Trophoblast cell (in vitro differentiated cells and primary cell): ENCODE measurements around the gene RPL38.
"Not testable (repeated sequence)": the region's sequence is repeated elsewhere in the genome, so short reads cannot be mapped to it uniquely, and the experiment has no call there.

ENCODE experiments used
- DNase-seq, 2 donors: peaks; one replicate each; pipeline ENCODE4 v3.0.0-alpha.2; 2016
- H2AFZ ChIP-seq: 2 replicates; pipeline ENCODE4 v1.6.1; 2013; ENCODE audit warnings: low read length, moderate library complexity, mild to moderate bottlenecking; ENCODE audit not compliant: insufficient read depth, poor library complexity
- H2AK5ac ChIP-seq: 2 replicates; pipeline ENCODE4 v1.6.1; 2013; ENCODE audit warnings: mild to moderate bottlenecking, low read length
- H2BK120ac ChIP-seq: 2 replicates; pipeline ENCODE4 v1.6.1; 2013; ENCODE audit warnings: low read length, mild to moderate bottlenecking, moderate library complexity; ENCODE audit not compliant: insufficient read depth, poor library complexity
- H2BK12ac ChIP-seq: 2 replicates; pipeline ENCODE4 v1.6.1; 2013; ENCODE audit warnings: mild to moderate bottlenecking, low read length, moderate library complexity
- H2BK5ac ChIP-seq: 2 replicates; pipeline ENCODE4 v1.6.1; 2013; ENCODE audit warnings: low read length, low read depth, moderate library complexity, mild to moderate bottlenecking; ENCODE audit not compliant: poor library complexity
- H3K14ac ChIP-seq: 2 replicates; pipeline ENCODE4 v1.6.1; 2013; ENCODE audit warnings: mild to moderate bottlenecking, low read length
- H3K18ac ChIP-seq: 2 replicates; pipeline ENCODE4 v1.6.1; 2013; ENCODE audit warnings: mild to moderate bottlenecking, low read length
- H3K23ac ChIP-seq: 2 replicates; pipeline ENCODE4 v1.6.1; 2013; ENCODE audit warnings: low read length
- H3K27ac ChIP-seq: 2 replicates; pipeline ENCODE4 v1.5.1; 2013; ENCODE audit warnings: low read depth, mild to moderate bottlenecking, inconsistent platforms, low read length, moderate library complexity
- H3K27me3 ChIP-seq: 2 replicates; pipeline ENCODE4 v1.6.1; 2013; ENCODE audit warnings: inconsistent platforms, mild to moderate bottlenecking, low read length, moderate library complexity; ENCODE audit not compliant: insufficient read depth
- H3K36me3 ChIP-seq, 2 experiments: 1 replicate in 1 of 2; 2 replicates in 1 of 2; pipeline ENCODE4 v1.6.1; 2013; ENCODE audit warnings: low read length in 2 of 2, mild to moderate bottlenecking in 2 of 2, moderate library complexity in 1 of 2; ENCODE audit not compliant: insufficient read depth in 2 of 2, control insufficient read depth in 1 of 2
- H3K4ac ChIP-seq: 2 replicates; pipeline ENCODE4 v1.6.1; 2013; ENCODE audit warnings: low read depth, mild to moderate bottlenecking, low read length, moderate library complexity
- H3K4me1 ChIP-seq, 2 experiments: 1 replicate in 1 of 2; 2 replicates in 1 of 2; pipeline ENCODE4 v1.6.1; 2013; ENCODE audit warnings: low read length in 2 of 2, mild to moderate bottlenecking in 2 of 2, moderate library complexity in 1 of 2; ENCODE audit not compliant: insufficient read depth in 2 of 2, control insufficient read depth in 1 of 2
- H3K4me2 ChIP-seq: 2 replicates; pipeline ENCODE4 v1.6.1; 2013; ENCODE audit warnings: inconsistent platforms, mild to moderate bottlenecking, low read length, moderate library complexity
- H3K4me3 ChIP-seq: 2 replicates; pipeline ENCODE4 v1.5.1; 2013; ENCODE audit warnings: mild to moderate bottlenecking, low read depth, low read length, inconsistent platforms
- H3K79me1 ChIP-seq: one replicate; pipeline ENCODE4 v1.6.1; 2013; ENCODE audit warnings: low read length
- H3K79me2 ChIP-seq: 2 replicates; pipeline ENCODE4 v1.6.1; 2013; ENCODE audit warnings: low read length, mild to moderate bottlenecking; ENCODE audit not compliant: control insufficient read depth, insufficient read depth, poor library complexity
- H3K9ac ChIP-seq: 2 replicates; pipeline ENCODE4 v1.6.1; 2013; ENCODE audit warnings: mild to moderate bottlenecking, low read length
- H3K9me3 ChIP-seq: 2 replicates; pipeline ENCODE4 v1.6.1; 2013; ENCODE audit warnings: low read depth, mild to moderate bottlenecking, control low read depth, inconsistent platforms, low read length; ENCODE audit not compliant: insufficient read depth
- H4K12ac ChIP-seq: 2 replicates; pipeline ENCODE4 v1.6.1; 2013; ENCODE audit warnings: low read depth, mild to moderate bottlenecking, low read length, moderate library complexity
- H4K8ac ChIP-seq: 2 replicates; pipeline ENCODE4 v1.6.1; 2013; ENCODE audit warnings: low read depth, mild to moderate bottlenecking, low read length, moderate library complexity
- H4K91ac ChIP-seq: one replicate; pipeline ENCODE4 v1.6.1; 2013; ENCODE audit warnings: low read depth, mild to moderate bottlenecking, low read length, moderate library complexity
- WGBS: extraction: QIAGEN DNeasy Blood & Tissue Kit; methylation state at CpG from one replicate; pipeline ENCODE4 v1.1.7; 2013; ENCODE audit warnings: missing lambda C conversion rate; ENCODE audit not compliant: insufficient read length, insufficient coverage; ENCODE audit errors: extremely low coverage; 5-methylcytosine and 5-hydroxymethylcytosine counted together

The RPL38 gene

DNA sequence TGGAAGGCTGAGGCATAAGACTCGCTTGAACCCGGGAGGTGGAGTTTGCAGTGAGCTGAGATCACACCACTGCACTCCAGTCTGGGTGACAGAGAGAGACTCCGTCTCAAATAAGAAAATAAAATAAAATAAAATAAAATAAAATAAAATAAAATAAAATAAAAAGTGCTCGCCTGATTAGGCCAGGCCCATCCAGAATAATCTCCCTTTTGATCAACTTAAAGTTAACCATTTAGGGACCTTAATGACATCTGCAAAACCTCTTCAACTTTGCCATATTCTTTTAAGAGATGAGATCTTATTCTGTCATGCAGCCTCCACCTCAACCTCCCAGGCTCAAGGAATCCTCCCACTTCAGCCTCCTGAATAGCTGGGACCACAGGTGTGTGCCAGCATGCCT, 14.8 kb upstream of the RPL38 start:
- H2AFZ ChIP-seq, H3K79me1 ChIP-seq, DNase-seq, H4K91ac ChIP-seq, H4K8ac ChIP-seq, H3K4me3 ChIP-seq, H2BK120ac ChIP-seq, H3K4me1 ChIP-seq, H3K79me2 ChIP-seq, H3K9ac ChIP-seq, H3K4me2 ChIP-seq, H2BK12ac ChIP-seq, H4K12ac ChIP-seq, H2BK5ac ChIP-seq, H2AK5ac ChIP-seq, H3K23ac ChIP-seq, H3K27me3 ChIP-seq, H3K36me3 ChIP-seq, H3K9me3 ChIP-seq, H3K27ac ChIP-seq, H3K14ac ChIP-seq, H3K18ac ChIP-seq, H3K4ac ChIP-seq: not testable (repeated sequence)
- no CpG with 5 or more reads among the region's 4 CpGs for WGBS

- Histone ChIP-seq H3K4me1 (no peaks in the 10 kb centered on the region), H3K9ac (no peak overlapping the region), H2BK120ac (no peak overlapping the region), H3K4ac (no peak overlapping the region), H3K79me1 (no peaks in the 10 kb centered on the region), H3K14ac (no peak overlapping the region), H2BK12ac (no peak overlapping the region), H4K8ac (no peak overlapping the region), H2AK5ac (no peak overlapping the region), H2BK5ac (no peak overlapping the region), H3K79me2 (no peaks in the 10 kb centered on the region), H3K18ac (no peak overlapping the region), H3K27me3 (no peaks in the 10 kb centered on the region), H4K91ac (no peak overlapping the region), H3K27ac (no peak overlapping the region), H3K23ac (no peak overlapping the region), H3K36me3 (no peaks in the 10 kb centered on the region), H4K12ac (no peak overlapping the region), H3K4me2 (no peak overlapping the region), H3K4me3 (no peak overlapping the region), H2AFZ (no peak overlapping the region), H3K9me3 (peaks cover 5% of the 10 kb centered on the region)
- no CpG with 5 or more reads among the region's 2 CpGs for WGBS
- DNase-seq = peak in 1 of 2 donors; percentile 64
Observed at GRCh38 chr17:74190154-74190553, 13.3 kb upstream of the RPL38 start.

DNA sequence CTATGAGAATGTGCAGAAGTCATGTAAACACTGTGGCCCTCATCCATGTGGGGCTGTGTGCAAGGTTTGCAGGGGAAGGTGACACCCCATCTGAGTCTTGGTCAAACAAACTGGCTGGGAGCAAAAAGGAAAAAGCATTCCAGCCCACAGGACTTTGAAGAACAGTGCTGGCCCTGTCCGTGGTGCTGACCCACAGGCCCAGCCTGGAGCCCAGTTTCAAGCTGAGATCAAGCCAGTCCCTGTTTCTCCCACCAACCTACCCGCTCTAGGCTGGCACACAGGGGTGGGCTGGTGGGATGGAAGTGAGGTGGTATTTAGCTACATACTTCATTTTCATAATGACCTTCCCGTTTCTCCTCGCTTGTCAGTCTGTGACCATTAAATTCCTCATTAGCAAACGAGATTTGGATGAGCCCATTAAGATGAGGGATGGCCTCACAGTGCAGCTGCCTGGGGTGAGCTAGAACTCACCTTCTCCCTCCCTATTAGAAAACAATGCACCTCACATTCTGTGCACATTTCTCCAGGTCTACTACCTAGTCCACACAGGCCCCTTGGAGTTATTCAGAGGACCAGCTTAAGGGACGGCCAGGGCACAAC, 12.6 kb upstream of the RPL38 start:
- Histone ChIP-seq H2BK120ac (no peak overlapping the region), H3K4me2 (no peak overlapping the region), H3K9me3 (peaks cover 5% of the 10 kb centered on the region), H4K8ac (no peak overlapping the region), H3K9ac (no peak overlapping the region), H3K4me1 (no peaks in the 10 kb centered on the region), H2BK12ac (no peak overlapping the region), H3K79me1 (no peaks in the 10 kb centered on the region), H3K23ac (no peak overlapping the region), H3K27me3 (no peaks in the 10 kb centered on the region), H3K18ac (no peak overlapping the region), H3K4me3 (no peak overlapping the region), H3K14ac (no peak overlapping the region), H4K12ac (no peak overlapping the region), H3K4ac (no peak overlapping the region), H2BK5ac (no peak overlapping the region), H3K27ac (no peak overlapping the region), H4K91ac (no peak overlapping the region), H3K79me2 (no peaks in the 10 kb centered on the region), H3K36me3 (no peaks in the 10 kb centered on the region), H2AFZ (no peak overlapping the region), H2AK5ac (no peak overlapping the region)
- DNase-seq = peak in 1 of 2 donors; percentile 43
- WGBS = no CpG with 5 or more reads among the region's 6 CpGs

- Histone ChIP-seq H3K79me2 (no peaks in the 10 kb centered on the region), H3K9me3 (peaks cover 3% of the 10 kb centered on the region), H4K12ac (no peak overlapping the region), H3K27ac (no peak overlapping the region), H3K4me1 (no peaks in the 10 kb centered on the region), H2AFZ (no peak overlapping the region), H3K18ac (no peak overlapping the region), H3K4ac (no peak overlapping the region), H3K36me3 (no peaks in the 10 kb centered on the region), H2BK5ac (no peak overlapping the region), H3K4me2 (no peak overlapping the region), H3K9ac (no peak overlapping the region), H4K8ac (no peak overlapping the region), H3K79me1 (no peaks in the 10 kb centered on the region), H4K91ac (no peak overlapping the region), H3K14ac (no peak overlapping the region), H2BK12ac (no peak overlapping the region), H2AK5ac (no peak overlapping the region), H3K27me3 (no peaks in the 10 kb centered on the region), H2BK120ac (no peak overlapping the region), H3K23ac (no peak overlapping the region), H3K4me3 (no peak overlapping the region)
- WGBS = no CpG with 5 or more reads among the region's 12 CpGs
- DNase-seq = peak in 1 of 2 donors; percentile 18
Observed at GRCh38 chr17:74192950-74193781, 10.3 kb upstream of the RPL38 start.
